Measurements from ENCODE around the gene TNS4. TPM values are rescaled to one million over a fixed set of nuclear protein-coding genes. Genes with fewer than 3 reads are reported as not detected.
A peak's percentile ranks its signal among the peaks of the same experiment; 100 is the strongest.

TNS4 gene
- total RNA-seq, 1 donor from 2014 or later = 0.18 TPM

- Mint-ChIP-seq H3K27ac (no peak overlapping the region), H3K4me1 (peaks cover 23% of the 10 kb centered on the region), H3K36me3 (ENCODE audit: low read depth) (no peaks in the 10 kb centered on the region), H3K4me3 (no peak overlapping the region), H3K27me3 (no peaks in the 10 kb centered on the region), H3K9me3 (no peaks in the 10 kb centered on the region)
- intact Hi-C loops (cut with micrococcal nuclease) = loop anchor here (5.0 kb wide), 4 partner anchors 38 to 1207 kb away; no protein-coding TSS in a partner anchor
- CTCF ChIA-PET = interaction anchor here (0.7 to 7.3 kb wide), 6 partner anchors 11 to 175 kb away, joined by 3 to 111 read pairs (median 4); no protein-coding TSS in a partner anchor
- no peak for DNase-seq
- POLR2A ChIA-PET = interaction anchor here (1.0 to 1.3 kb wide), 2 partner anchors 36 to 118 kb away, joined by 3 to 6 read pairs; no protein-coding TSS in a partner anchor
- ATAC-seq (ENCODE audit: low read depth) = no peak
- no peak for TF ChIP-seq CTCF (IDR thresholded peaks at IDR 0.05)
These were observed 61.3 kb downstream of the TNS4 start for GRCh38 chr17:40440166-40440565.

GRCh38 chr17:40437095-40437732 lies 64.2 kb downstream of the TNS4 start:
- Mint-ChIP-seq H3K4me1 (peaks cover 5% of the 10 kb centered on the region), H3K4me3 (no peak overlapping the region), H3K36me3 (ENCODE audit: low read depth) (no peaks in the 10 kb centered on the region), H3K27ac (no peak overlapping the region), H3K9me3 (no peaks in the 10 kb centered on the region), H3K27me3 (no peaks in the 10 kb centered on the region)
- POLR2A ChIA-PET = no interaction called here
- ATAC-seq (ENCODE audit: low read depth) (no peak), DNase-seq (no peak)
- TF ChIP-seq CTCF (IDR thresholded peaks at IDR 0.05) = no peak
- intact Hi-C loops (cut with micrococcal nuclease) = no loop called here
- CTCF ChIA-PET = interaction anchor here (0.6 kb wide), 2 partner anchors 79 to 85 kb away, joined by 3 read pairs; no protein-coding TSS in a partner anchor

DNA sequence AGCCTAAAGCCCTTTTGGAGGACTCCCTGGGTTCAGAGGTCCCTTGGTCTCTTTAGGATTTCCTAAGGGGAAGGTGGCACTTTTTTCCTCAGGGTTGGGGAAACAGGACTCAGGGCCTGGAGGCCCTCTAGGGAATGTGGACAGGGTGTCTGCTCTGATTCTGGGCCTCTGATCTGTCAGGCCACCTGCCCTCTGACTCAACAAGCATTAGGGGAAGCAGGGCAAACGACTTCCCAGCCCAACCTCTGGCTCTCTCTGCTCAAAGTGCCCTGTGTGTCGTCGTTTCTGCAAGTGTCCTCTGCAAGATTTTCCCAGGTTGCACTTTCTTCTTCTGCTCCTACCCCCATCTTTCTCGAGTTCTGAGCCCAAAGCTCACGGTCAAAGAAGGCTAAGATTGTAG lies 64.8 kb downstream of the TNS4 start:
- no peaks in the 10 kb centered on the region for H3K9me3 Mint-ChIP-seq
- POLR2A ChIA-PET = no interaction called here
- intact Hi-C loops (cut with micrococcal nuclease) = no loop called here
- no peaks in the 10 kb centered on the region for H3K27me3 Mint-ChIP-seq
- H3K36me3 Mint-ChIP-seq (ENCODE audit: low read depth) = no peaks in the 10 kb centered on the region
- TF ChIP-seq CTCF (IDR thresholded peaks at IDR 0.05) = no peak
- DNase-seq = no peak
- H3K4me1 Mint-ChIP-seq = peaks cover 5% of the 10 kb centered on the region
- CTCF ChIA-PET = interaction anchor here (0.6 kb wide), 1 partner anchor 79 kb away, joined by 3 read pairs; no protein-coding TSS in a partner anchor
- H3K4me3 Mint-ChIP-seq = no peak overlapping the region
- no peak for ATAC-seq (ENCODE audit: low read depth)
- no peak overlapping the region for H3K27ac Mint-ChIP-seq

GRCh38 chr17:40433551-40434415 lies 67.6 kb downstream of the TNS4 start:
- no peaks in the 10 kb centered on the region for H3K36me3 Mint-ChIP-seq (ENCODE audit: low read depth)
- no peak overlapping the region for H3K27ac Mint-ChIP-seq
- H3K4me1 Mint-ChIP-seq = no peaks in the 10 kb centered on the region
- H3K9me3 Mint-ChIP-seq = no peaks in the 10 kb centered on the region
- no peaks in the 10 kb centered on the region for H3K27me3 Mint-ChIP-seq
- intact Hi-C loops (cut with micrococcal nuclease) = no loop called here
- no peak for TF ChIP-seq CTCF (IDR thresholded peaks at IDR 0.05)
- no peak for DNase-seq
- H3K4me3 Mint-ChIP-seq = no peak overlapping the region
- ChIA-PET POLR2A (interaction anchor here (0.5 kb wide), 1 partner anchor 12 kb away, joined by 3 read pairs; no protein-coding TSS in a partner anchor), CTCF (no interaction called here)
- ATAC-seq (ENCODE audit: low read depth) = peak; percentile 37

All from activated B cell treated with CpG ODN at 0.5 μM for 24 hours (primary cell).